ENCODE measurements around the gene ARL8B.

GRCh38 chr3:5170975-5171374 lies 48.9 kb downstream of the ARL8B start:
- TF ChIP-seq CTCF (IDR thresholded peaks at IDR 0.05; ENCODE audit: insufficient read depth, low read length) (no peak), POLR2AphosphoS5 (IDR thresholded peaks at IDR 0.05; ENCODE audit: low read depth) (no peak), GABPA (IDR thresholded peaks at IDR 0.05; ENCODE audit: low read depth) (no peak), REST (IDR thresholded peaks at IDR 0.05; ENCODE audit: insufficient replicate concordance, low read depth) (no peak)

Data from HL-60 (cell line).